HG03460 (cell line): ENCODE data around the gene KCNQ4.

ENCODE experiments used
- ATAC-seq: cut with Tn5 transposase; IDR thresholded peaks from one replicate; pipeline ENCODE4 v1.9.1; 2021; ENCODE audit not compliant: unreplicated experiment

KCNQ4 gene

GRCh38 chr1:40794974-40795715 is 11.6 kb downstream of the KCNQ4 start:
- no peak for ATAC-seq

- ATAC-seq: no peak
Measured at GRCh38 chr1:40795811-40796586, 12.4 kb downstream of the KCNQ4 start.

- no peak for ATAC-seq
Measured at GRCh38 chr1:40796939-40797667, 13.5 kb downstream of the KCNQ4 start.

- ATAC-seq: no peak
Measured at GRCh38 chr1:40797668-40798010, 14.1 kb downstream of the KCNQ4 start.

GRCh38 chr1:40798366-40799281 is 15.0 kb downstream of the KCNQ4 start:
- no peak for ATAC-seq

GRCh38 chr1:40799351-40799867 is 15.8 kb downstream of the KCNQ4 start:
- no peak for ATAC-seq

- no peak for ATAC-seq
Measured at GRCh38 chr1:40801742-40802077, 18.1 kb downstream of the KCNQ4 start.

GRCh38 chr1:40802078-40802741 is 18.6 kb downstream of the KCNQ4 start:
- ATAC-seq: peak; percentile 53

- ATAC-seq: no peak
Measured at GRCh38 chr1:40802742-40803113, 19.1 kb downstream of the KCNQ4 start.

GRCh38 chr1:40803447-40803846 is 19.9 kb downstream of the KCNQ4 start:
- ATAC-seq: no peak

- no peak for ATAC-seq
Measured at GRCh38 chr1:40803902-40804301, 20.3 kb downstream of the KCNQ4 start.

- no peak for ATAC-seq
Measured at GRCh38 chr1:40806240-40806639, 22.7 kb downstream of the KCNQ4 start.

- ATAC-seq: no peak
Measured at GRCh38 chr1:40806731-40807695, 23.4 kb downstream of the KCNQ4 start.

- no peak for ATAC-seq
Measured at GRCh38 chr1:40808002-40808401, 24.4 kb downstream of the KCNQ4 start.

- no peak for ATAC-seq
Measured at GRCh38 chr1:40808444-40808843, 24.9 kb downstream of the KCNQ4 start.

- ATAC-seq: no peak
Measured at GRCh38 chr1:40808909-40809308, 25.3 kb downstream of the KCNQ4 start.

- no peak for ATAC-seq
Measured at GRCh38 chr1:40810927-40811326, 27.3 kb downstream of the KCNQ4 start.

GRCh38 chr1:40815420-40815819 is 31.8 kb downstream of the KCNQ4 start:
- no peak for ATAC-seq

GRCh38 chr1:40817791-40818263 is 34.2 kb downstream of the KCNQ4 start:
- ATAC-seq: no peak
